EH (cell line): ENCODE data around the gene STRADA.

Experiments
- DNase-seq: peaks from one replicate; pipeline ENCODE4 v3.0.0-alpha.2; 2015; ENCODE audit warnings: low read depth

Gene STRADA, protein sequence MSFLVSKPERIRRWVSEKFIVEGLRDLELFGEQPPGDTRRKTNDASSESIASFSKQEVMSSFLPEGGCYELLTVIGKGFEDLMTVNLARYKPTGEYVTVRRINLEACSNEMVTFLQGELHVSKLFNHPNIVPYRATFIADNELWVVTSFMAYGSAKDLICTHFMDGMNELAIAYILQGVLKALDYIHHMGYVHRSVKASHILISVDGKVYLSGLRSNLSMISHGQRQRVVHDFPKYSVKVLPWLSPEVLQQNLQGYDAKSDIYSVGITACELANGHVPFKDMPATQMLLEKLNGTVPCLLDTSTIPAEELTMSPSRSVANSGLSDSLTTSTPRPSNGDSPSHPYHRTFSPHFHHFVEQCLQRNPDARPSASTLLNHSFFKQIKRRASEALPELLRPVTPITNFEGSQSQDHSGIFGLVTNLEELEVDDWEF

DNA sequence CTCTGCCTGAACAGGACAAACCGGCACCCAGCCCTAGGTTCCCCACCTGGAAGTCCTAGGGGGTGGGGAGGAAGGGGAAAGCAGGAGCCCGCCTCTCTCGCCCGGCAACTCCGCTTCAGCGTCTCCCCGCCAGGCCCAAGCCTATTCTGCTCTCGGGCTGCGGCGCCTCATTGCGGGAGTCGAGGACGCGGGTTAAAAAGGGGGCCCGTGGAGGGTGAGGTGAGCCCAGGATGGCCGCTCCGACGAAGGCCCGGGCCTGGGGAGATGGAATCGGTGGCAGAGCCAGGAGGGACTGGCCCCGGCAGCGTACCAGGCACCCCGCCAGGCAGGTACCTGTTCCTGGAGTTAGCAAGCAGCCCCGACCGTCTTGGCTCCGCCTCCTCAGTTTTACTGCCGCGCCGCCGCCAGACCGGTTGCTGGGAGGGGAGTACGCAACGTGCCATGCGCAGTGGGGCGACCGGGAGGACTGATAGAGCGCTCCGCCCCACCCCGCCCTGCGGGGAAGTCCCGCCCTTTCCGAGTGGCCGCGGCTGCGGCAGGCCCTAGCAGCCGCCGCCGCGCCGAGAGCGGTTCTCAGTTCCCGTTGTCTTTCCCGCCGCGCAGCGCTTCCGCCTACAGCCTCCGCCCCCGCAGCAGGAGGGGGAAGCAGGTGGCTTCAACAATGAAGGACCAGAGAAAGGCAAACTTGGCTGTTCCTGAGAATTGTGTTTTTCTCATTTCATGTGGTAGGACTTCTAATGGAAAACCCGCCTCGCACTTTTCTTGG is at the start of gene STRADA:
TSS of gene STRADA (minus strand) at position 392 of the 766 bp plus-strand sequence. CDS start 13,430 bp downstream, outside the sequence.
- DNase-seq = peak; percentile 97

DNA sequence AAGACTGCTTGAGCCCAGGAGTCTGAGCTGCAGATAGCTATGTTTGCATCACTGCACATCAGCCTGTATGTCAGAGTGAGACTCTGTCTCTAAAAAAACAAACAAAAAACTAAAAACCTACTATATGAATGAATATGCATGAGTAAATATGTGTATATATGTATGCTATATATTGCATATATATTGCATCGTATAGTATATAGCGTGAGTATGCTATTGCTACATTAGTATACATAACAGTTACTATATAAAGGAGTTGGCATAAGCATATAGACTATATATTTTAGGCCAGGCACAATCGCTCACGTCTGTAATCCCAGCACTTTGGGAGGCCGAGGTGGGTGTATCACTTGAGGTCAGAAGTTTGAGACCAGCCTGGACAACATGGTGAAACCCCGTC is 48.5 kb upstream of the STRADA start:
- no peak for DNase-seq

DNA sequence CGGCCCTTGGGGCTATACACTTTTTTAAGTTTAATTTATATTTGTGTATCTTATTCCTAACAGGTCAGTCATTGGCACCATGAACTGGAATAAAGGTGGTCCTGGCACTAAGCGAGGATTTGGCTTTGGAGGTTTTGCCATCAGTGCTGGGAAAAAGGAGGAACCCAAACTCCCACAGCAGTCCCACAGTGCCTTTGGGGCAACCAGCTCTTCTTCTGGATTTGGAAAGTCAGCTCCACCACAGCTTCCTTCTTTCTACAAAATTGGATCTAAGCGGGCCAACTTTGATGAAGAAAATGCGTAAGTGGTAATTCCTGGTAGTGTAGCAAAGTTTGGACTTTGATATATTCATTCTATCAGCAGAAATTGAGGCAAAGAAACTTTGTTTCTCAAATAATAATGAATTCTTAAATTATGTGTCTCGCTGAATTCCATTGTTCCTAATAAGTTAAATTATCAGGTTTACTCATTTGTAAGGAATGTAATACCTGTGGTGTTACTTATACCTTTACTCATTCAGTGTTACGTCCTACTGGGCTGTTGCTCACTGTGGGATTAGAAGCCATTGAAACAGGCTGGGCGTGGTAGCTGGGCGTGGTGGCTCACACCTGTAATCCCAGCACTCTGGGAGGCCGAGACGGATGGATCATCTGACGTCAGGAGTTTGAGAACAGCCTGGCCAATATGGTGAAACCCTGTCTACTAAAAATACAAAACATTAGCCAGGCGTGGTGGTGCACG is 45.5 kb upstream of the STRADA start:
- no peak for DNase-seq

DNA sequence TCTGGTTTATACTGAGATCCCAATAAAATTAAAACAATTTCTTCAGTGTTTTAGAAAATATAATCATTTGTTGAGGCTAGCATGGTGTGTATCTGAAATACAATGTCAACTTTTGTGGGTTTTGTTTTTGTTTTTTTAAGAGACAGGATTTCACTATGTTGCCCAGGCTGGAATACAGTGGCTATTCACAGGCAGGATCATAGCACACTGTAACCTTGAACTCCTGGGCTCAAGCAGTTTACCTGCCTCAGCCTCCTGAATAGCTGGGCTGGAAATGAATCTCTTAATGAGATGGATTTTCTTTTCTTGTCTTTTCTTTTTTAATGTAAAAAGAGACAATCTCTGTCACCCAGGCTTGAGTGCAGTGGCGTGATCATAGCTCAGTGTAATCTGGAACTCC is 44.5 kb upstream of the STRADA start:
- no peak for DNase-seq

DNA sequence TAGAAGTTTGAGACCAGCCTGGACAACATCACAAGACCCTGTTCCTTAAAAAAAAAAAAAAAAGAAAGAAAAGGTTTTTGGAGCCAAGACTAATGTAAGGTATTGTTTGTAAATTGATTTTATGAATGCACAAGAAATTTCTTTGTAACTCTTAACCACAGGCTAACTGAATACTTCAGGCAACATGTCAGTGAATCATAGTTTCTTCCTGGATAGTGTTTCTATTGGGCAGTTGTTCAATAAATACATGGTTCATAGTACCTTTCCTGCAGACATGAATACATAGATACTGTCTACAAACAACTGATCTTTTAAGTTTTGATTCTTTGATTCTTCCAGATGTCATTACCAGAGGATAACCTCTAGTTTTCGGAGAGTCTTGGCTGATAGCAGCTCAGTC is 44.0 kb upstream of the STRADA start:
- DNase-seq = peak; percentile 50

DNA sequence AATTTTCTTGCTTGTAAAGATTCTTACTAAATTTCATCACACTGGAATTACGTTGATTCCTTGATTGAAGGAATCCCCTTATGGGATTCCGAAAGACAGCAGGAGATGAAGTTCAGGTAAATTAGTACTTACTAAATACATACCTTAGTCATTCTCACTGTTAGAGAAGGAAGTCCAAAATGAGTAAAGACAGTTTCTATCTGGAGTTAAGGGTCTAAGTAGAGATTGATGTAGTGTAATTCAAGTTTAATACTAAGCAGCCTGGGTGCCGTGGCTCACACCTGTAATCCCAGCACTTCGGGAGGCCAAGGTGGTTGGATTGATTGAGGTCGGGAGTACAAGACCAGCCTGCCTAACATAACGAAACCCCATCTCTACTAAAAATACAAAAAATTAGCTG is 41.9 kb upstream of the STRADA start:
- no peak for DNase-seq

DNA sequence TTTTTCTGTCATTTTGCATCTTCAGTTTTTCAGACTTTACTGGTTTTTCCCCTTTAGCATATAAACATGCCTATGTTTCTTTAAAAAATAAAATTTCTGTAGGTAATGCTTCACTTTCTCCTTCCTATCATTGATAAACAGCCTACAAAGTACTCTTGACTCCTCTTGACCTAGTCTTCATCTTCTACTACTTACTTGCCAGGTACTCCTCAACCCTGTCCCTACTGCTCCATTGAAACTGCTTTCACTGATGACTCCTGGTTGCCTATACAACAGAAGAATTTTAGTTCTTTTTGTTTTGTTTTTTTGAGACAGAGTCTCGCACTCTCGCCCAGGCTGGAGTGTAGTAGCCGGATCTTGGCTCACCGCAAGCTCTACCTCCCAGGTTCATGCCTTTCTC is 39.3 kb upstream of the STRADA start:
- DNase-seq = no peak

DNA sequence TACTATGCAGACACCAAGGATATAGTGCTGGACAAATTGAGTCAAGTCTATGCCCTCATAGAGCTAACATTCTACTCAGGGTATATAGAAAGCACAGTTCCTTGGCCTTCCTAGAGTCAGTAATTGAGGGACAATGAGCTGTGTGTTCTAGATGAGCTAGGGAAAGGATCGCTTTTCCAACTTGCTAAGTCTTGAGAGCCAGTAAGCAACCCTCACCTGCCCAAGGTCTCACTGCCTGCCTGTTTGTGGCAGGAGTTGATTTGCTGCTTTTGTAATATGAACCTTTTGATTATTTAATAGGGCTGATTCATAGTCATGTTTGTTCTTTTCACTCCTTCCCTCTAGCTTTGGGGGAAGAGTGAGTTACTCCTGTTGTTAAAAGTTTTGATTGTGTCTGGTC is 38.9 kb upstream of the STRADA start:
- peak; percentile 25 for DNase-seq

DNA sequence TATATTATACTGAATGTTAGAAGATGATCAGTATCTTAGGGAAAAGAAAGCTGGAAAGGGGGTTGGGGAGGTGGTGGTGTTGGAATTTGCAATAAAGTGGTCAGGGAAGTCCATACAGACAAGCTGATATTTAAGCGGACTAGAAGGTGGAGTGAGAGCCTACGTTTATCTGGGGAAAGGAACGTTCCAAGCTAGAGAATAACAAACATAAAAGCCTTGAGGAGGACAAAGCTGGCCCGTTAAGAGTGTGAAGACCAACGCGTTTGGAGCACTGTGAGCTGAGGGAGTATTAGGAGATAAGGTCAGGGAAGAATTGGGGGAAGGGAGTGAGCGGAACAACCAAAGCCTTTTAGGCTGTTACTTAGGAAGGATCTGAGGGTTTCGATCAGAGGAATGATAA is 33.8 kb upstream of the STRADA start:
- DNase-seq = peak; percentile 18

DNA sequence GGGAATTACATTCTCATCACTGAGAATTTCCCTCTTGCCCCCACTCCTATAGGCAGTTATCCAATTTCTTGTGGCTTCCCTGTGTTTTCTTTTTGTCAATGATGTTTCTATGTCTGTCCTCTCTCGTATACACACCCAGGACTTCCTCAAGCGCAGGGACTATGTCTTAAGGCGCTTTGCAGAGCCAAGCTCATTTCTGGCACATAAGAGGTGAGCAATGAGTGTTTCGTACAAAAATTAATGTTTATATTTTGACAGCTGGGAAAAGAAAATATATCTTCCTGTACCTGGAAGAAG is 33.3 kb upstream of the STRADA start:
- peak; percentile 30 for DNase-seq

DNA sequence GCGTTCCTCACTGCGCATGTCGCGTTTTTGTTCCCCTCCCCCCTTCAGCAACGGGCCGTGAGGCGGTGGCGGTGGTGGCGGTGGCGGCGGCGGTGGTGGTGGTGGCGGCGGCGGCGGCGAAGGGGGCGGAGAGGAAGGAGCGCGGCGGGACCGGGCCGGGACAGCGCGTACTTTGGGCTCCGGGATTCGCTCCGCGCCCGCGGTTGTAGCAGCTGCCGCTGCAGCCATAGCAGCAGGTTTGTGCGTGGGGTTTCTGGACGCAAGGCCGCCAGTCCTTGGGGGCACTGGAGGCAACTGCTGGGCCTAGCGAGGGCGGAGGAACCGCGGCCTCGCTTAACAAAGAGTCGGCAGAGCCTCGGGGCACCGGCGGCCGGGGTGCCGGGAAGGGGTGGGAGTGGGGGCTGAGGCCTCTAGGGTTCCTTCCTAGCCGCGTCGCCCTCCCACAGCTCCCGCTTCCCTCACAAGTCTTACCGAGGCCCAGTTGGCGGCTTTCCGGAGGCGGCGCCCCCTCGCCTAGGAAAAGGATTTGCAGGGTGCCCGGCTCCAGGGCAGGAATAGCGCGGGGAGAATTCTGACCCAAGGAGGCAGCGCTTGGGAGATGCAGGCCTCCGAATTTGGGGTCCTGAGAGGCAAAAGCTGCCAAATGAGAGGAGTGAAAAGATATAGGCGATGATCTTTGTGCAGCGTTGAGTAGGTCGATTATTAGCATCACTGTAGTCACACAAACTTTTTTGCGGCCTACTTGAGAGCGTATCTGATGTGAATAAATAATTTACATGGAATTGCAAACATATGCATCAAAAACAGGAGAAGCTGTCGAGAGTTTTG is 32.8 kb upstream of the STRADA start, which contains the start of gene DDX42:
TSS of gene DDX42 (plus strand) at position 30 of the 828 bp plus-strand sequence. CDS start 12,880 bp downstream, outside the sequence.
- DNase-seq = peak; percentile 67

DNA sequence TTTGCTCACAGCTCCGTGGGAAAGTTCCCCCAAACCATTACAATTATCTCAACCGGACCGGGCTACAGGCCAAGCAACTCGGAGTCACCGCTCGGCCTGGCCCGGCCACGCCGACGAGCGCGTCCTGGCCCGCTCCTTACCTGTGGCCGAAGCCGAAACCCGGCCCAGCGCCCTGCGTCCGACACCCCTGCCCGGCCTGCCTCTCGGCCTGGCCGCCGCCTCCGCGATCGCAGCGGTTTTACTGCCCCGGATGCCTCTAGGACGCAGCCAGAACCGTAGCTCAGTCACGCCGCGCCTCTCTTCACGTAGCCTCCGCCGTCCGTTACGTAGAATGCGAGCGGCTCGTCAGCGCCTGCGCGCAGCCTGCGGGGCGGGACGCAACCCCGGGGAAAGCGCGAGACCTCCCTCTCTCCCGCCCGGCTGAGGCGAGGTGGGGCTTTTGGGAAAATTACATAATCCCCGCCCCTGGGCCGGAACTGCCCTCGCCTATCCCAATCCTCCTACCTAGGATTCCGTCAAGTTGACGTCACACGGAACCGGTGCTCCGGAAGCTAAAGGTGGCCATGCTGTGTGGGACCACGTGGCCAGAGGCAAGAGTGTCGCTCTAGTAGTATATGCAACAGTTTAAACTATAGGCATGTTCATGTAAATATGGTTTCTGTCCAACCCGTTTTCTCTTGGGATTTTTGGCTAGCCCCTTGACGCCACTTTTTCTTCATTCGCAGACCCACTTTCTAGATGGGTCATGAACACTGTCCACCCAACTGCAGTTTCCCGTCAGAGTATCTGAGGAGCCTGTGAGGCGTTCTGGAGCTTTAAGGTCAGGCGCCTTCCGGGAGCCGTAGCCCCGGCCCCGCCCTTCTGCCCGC is 31.9 kb upstream of the STRADA start, which contains the start of gene CCDC47:
TSS of gene CCDC47 (minus strand) at position 326 of the 869 bp plus-strand sequence. CDS start 7,422 bp downstream, outside the sequence.
- DNase-seq = peak; percentile 100

DNA sequence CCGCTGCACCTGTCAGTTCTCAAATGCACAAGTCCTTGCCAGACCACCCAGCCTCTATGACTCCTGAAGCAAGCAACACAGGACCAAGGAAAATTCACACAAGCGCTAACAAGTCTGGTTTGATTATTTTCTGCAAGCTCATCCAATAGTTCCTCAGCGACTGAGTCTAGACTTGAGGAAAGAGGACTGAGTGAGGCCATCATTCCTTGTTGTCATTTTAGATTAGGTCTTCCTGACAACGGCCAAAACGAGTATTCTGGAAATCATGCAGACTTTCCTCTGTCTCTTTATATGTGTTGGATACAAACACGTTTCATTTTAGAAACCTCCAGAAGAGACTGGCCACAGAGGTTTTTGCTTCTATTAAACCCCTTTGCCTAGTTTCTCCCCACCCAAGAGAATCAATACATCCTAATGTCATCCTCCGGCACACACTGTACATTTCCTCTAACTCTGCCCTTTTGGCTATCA is 31.2 kb upstream of the STRADA start:
- peak; percentile 46 for DNase-seq

DNA sequence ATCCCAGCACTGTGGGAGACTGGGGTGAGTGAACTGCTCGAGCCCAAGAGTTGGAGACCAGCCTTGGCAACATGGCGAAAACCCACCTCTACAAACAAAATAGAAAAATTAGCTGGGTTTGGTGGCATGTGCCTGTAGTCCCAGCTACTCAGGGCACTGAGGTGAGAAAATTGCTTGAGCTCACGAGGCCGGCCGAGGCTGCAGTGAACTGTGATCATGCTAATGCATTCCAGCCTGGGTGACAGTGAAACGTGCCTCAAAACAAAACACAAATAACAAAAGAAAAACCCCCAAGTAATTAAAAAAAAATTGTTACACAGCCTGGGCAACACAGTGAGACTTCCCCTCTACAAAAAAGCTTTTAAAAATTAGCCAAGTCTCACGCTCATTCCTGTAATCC is 26.8 kb upstream of the STRADA start:
- no peak for DNase-seq

DNA sequence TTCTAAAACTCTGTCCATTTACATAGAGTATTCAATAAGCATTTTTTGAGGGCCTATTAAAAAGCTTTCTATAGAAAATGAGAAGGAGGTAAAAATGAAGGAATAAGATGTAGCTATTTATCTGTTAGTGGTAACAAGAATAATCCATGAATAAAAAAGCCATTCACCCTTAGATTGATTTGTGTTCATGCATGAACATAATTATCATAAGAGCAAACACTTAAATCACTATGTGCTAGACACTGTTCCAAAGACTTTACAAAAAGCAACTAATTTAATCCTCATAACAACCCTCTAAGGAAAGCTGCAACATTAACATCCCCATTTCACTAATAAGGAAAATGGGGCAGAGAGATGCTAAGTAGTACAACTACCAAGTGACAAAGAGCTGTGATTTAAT is 25.2 kb upstream of the STRADA start:
- DNase-seq = no peak

DNA sequence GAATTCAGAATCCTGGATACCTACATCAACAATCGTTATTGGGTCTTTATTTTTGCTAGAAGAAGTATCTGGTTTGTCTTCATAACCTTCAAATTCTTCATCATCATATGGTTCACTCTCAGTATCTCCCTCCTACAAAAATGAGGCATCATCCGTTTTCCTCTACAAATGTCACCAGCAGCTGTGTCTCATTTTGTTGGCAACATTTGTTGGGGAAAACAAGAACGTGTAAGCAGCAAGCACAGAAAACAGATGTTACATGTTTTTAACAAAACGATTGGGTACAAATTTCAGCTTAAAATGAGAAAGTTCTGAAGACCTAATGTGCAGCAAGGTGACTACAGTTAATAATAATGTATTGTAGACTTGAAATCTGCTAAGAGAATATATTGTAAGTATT is 23.1 kb upstream of the STRADA start:
- no peak for DNase-seq

DNA sequence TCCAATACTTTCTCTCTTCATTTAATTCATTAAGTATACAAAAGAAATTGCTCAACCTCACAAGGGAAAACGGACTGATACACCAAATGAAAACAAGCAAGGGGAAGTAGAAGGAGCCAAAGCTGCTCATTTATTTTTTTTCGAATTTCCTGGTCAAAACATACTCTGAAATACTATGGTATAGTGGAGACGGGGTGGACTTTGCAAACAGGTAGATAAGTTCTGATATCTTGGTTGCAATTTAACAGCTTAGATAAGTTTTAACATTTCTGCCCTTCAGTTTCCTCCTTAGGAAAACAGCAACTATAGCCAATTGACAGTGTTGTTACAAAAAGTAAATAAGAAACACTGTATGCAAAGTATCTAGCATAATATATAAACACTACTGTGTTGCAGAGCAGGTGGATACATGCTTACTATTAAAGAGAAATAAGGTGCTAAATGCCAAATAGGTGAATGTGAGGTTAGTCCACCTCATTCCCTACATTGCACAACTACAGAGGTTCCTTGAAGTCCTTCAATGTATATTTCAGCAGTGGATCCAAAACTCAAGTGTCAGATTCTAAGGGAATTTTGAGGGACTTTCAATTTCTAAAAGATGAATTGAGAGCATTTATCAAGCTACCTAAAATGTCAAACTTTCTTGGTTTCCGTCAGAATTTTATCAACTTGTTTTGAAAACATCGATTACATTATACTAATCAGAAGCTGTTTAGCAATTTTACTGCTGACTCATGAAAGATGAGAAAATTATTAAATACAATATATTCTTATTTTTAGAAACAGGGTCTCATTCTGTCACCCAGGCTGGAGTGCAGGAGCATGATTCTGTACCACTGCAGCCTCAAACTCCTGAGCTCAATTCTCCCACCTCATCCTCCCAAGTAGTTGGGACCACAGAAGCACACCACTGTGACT is 20.8 kb upstream of the STRADA start:
- no peak for DNase-seq

DNA sequence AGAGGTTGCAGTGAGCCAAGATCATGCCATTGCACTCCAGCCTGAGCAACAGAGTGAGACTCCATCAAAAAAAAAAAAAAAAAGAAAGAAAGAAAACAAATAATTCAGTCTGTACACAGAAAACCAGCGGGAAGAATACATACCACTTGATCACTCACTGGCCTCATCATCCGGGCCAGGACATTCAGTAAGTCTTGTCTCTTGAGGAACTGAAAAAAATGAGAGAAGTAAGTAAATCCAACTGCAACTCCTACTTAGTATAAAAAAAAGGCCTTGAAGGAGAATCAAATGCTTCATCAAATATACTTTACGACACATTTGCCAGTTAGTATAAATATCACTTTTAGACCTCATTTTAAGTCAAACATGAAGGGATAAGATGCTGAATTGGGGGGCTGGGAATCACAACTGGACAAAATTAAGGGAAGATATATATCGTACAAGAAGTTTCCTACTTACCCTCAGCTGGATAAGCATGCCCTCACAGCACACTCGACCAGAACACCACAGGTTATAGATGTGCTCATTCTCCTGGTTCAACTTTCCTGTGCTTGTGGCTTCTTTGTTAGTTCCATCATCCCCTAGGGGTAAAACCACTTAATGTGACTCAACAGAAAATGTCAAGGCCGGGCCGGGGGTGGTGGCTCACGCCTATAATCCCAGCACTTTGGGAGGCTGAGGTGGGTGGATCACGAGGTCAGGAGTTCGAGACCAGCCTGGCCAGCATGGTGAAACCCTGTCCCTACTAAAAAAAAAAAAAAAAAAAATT is 19.4 kb upstream of the STRADA start:
- peak; percentile 35 for DNase-seq

DNA sequence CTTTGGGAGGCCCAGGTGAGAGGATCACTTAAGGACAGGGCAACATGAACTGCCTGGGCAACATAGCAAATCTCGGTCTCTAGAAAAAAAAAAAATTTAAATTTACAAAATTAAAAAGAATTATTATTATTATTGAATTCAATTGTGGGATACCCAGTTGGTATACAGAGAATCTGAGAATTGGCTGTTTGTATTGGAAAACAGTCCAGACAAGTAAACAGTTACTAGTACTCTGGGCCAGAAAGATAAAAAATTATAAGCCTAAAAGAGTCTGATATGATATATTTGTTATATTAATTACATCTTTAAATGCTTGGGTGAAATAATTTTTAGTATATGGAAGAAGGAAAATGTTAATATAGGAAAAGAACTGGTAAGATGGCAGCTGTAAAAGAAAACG is 16.8 kb upstream of the STRADA start:
- no peak for DNase-seq
